ENCODE results near the gene PAQR6.

Gene PAQR6

GRCh38 chr1:156253634-156254033 lies 5.8 kb upstream of the PAQR6 start:
- Histone ChIP-seq H3K4me3 (ENCODE audit: control insufficient read depth in 1 of 7, extremely low read depth in 1 of 7, insufficient read depth in 4 of 7, low read depth in 2 of 7, low read length in 6 of 7) (no peak overlapping the region), H3K36me3 (ENCODE audit: control insufficient read depth in 4 of 4, insufficient read depth in 4 of 4, low read length in 3 of 4) (peaks cover 7 to 84% (median 50%) of the 10 kb centered on the region in 4 experiments), H3K27me3 (replicated peaks in 2 of 5; ENCODE audit: control insufficient read depth in 4 of 5, insufficient read depth in 5 of 5, low read length in 4 of 5) (no peaks in the 10 kb centered on the region), H3K27ac (ENCODE audit: insufficient read depth in 1 of 2, low read depth in 1 of 2, low read length in 2 of 2, poor library complexity in 1 of 2, severe bottlenecking in 2 of 2) (no peak overlapping the region), H3K9me3 (ENCODE audit: control extremely low read depth in 1 of 5, control insufficient read depth in 4 of 5, insufficient read depth in 2 of 5, low read depth in 1 of 5, low read length in 4 of 5) (no peaks in the 10 kb centered on the region), H3K4me1 (ENCODE audit: control extremely low read depth in 1 of 4, control insufficient read depth in 4 of 4, insufficient read depth in 4 of 4, low read length in 3 of 4) (peaks cover 10 to 73% (median 72%) of the 10 kb centered on the region in 4 experiments)
- 88% methylated on average over 3 of the region's 3 CpGs for WGBS (ENCODE audit: insufficient coverage)
- CTCF ChIA-PET, result interaction anchor here (0.5 to 2.0 kb wide), 5 partner anchors 17 to 103 kb away, joined by 3 to 5 read pairs (median 4); partner anchors contain the start of gene SLC25A44
- POLR2A ChIA-PET, result interaction anchor here (0.6 kb wide), 1 partner anchor 13 kb away, joined by 4 read pairs; no protein-coding TSS in a partner anchor
- DNase-seq, result no peak

GRCh38 chr1:156251527-156251926 lies 3.7 kb upstream of the PAQR6 start:
- DNase-seq, result peak; percentile 52 to 81 (median 74)
- Histone ChIP-seq H3K4me3 (ENCODE audit: control insufficient read depth in 1 of 7, extremely low read depth in 1 of 7, insufficient read depth in 4 of 7, low read depth in 2 of 7, low read length in 6 of 7) (peak overlapping the region in 4 of 7 experiments; percentile 11 to 36 (median 20)), H3K27ac (ENCODE audit: insufficient read depth in 1 of 2, low read depth in 1 of 2, low read length in 2 of 2, poor library complexity in 1 of 2, severe bottlenecking in 2 of 2) (peak overlapping the region in 1 of 2 experiments; percentile 44), H3K27me3 (replicated peaks in 2 of 5; ENCODE audit: control insufficient read depth in 4 of 5, insufficient read depth in 5 of 5, low read length in 4 of 5) (no peaks in the 10 kb centered on the region), H3K4me1 (ENCODE audit: control extremely low read depth in 1 of 4, control insufficient read depth in 4 of 4, insufficient read depth in 4 of 4, low read length in 3 of 4) (peaks cover 0 to 58% (median 54%) of the 10 kb centered on the region in 4 experiments), H3K36me3 (ENCODE audit: control insufficient read depth in 4 of 4, insufficient read depth in 4 of 4, low read length in 3 of 4) (peaks cover 7 to 76% (median 48%) of the 10 kb centered on the region in 4 experiments), H3K9me3 (ENCODE audit: control extremely low read depth in 1 of 5, control insufficient read depth in 4 of 5, insufficient read depth in 2 of 5, low read depth in 1 of 5, low read length in 4 of 5) (no peaks in the 10 kb centered on the region)
- ChIA-PET POLR2A (interaction anchor here (0.6 to 1.4 kb wide), 4 partner anchors 9 to 1254 kb away, joined by 3 to 4 read pairs (median 4); partner anchors contain the start of gene BGLAP), CTCF (interaction anchor here (0.9 to 2.8 kb wide), 11 partner anchors 8 to 108 kb away, joined by 3 to 13 read pairs (median 5); no protein-coding TSS in a partner anchor)
- WGBS (ENCODE audit: insufficient coverage), result 5% methylated on average over 3 of the region's 3 CpGs

- peaks cover 7 to 65% (median 43%) of the 10 kb centered on the region in 4 experiments for H3K36me3 ChIP-seq (ENCODE audit: control insufficient read depth in 4 of 4, insufficient read depth in 4 of 4, low read length in 3 of 4)
- H3K27ac ChIP-seq (ENCODE audit: insufficient read depth in 1 of 2, low read depth in 1 of 2, low read length in 2 of 2, poor library complexity in 1 of 2, severe bottlenecking in 2 of 2), result no peak overlapping the region
- H3K4me3 ChIP-seq (ENCODE audit: control insufficient read depth in 1 of 7, extremely low read depth in 1 of 7, insufficient read depth in 4 of 7, low read depth in 2 of 7, low read length in 6 of 7), result no peak overlapping the region
- H3K9me3 ChIP-seq (ENCODE audit: control extremely low read depth in 1 of 5, control insufficient read depth in 4 of 5, insufficient read depth in 2 of 5, low read depth in 1 of 5, low read length in 4 of 5), result no peaks in the 10 kb centered on the region
- H3K27me3 ChIP-seq (replicated peaks in 2 of 5; ENCODE audit: control insufficient read depth in 4 of 5, insufficient read depth in 5 of 5, low read length in 4 of 5), result peaks cover 0 to 2% (median 0%) of the 10 kb centered on the region in 5 experiments
- no peak for DNase-seq
- ChIA-PET POLR2A (no interaction called here), CTCF (interaction anchor here (1.1 to 2.8 kb wide), 3 partner anchors 8 to 12 kb away, joined by 4 to 13 read pairs (median 9); no protein-coding TSS in a partner anchor)
- WGBS (ENCODE audit: insufficient coverage), result 91% methylated on average over 1 of the region's 5 CpGs
- H3K4me1 ChIP-seq (ENCODE audit: control extremely low read depth in 1 of 4, control insufficient read depth in 4 of 4, insufficient read depth in 4 of 4, low read length in 3 of 4), result peaks cover 0 to 67% (median 63%) of the 10 kb centered on the region in 4 experiments
Measured at GRCh38 chr1:156249593-156249992, 1.7 kb upstream of the PAQR6 start.

GRCh38 chr1:156248323-156248683 lies 447 bp upstream of the PAQR6 start:
- CTCF ChIA-PET, result interaction anchor here (0.9 to 1.4 kb wide), 2 partner anchors 12 to 24 kb away, joined by 3 read pairs; no protein-coding TSS in a partner anchor
- no peak overlapping the region for H3K27ac ChIP-seq (ENCODE audit: insufficient read depth in 1 of 2, low read depth in 1 of 2, low read length in 2 of 2, poor library complexity in 1 of 2, severe bottlenecking in 2 of 2)
- POLR2A ChIA-PET, result interaction anchor here (0.6 kb wide), 2 partner anchors 34 to 36 kb away, joined by 3 read pairs; partner anchors contain the start of genes PMF1 and SMG5
- WGBS (ENCODE audit: insufficient coverage), result 100% methylated on average over 2 of the region's 4 CpGs
- DNase-seq, result no peak
- H3K4me3 ChIP-seq (ENCODE audit: control insufficient read depth in 1 of 7, extremely low read depth in 1 of 7, insufficient read depth in 4 of 7, low read depth in 2 of 7, low read length in 6 of 7), result no peak overlapping the region
- H3K36me3 ChIP-seq (ENCODE audit: control insufficient read depth in 4 of 4, insufficient read depth in 4 of 4, low read length in 3 of 4), result peaks cover 7 to 55% (median 38%) of the 10 kb centered on the region in 4 experiments
- H3K4me1 ChIP-seq (ENCODE audit: control extremely low read depth in 1 of 4, control insufficient read depth in 4 of 4, insufficient read depth in 4 of 4, low read length in 3 of 4), result peaks cover 0 to 71% (median 60%) of the 10 kb centered on the region in 4 experiments
- no peaks in the 10 kb centered on the region for H3K9me3 ChIP-seq (ENCODE audit: control extremely low read depth in 1 of 5, control insufficient read depth in 4 of 5, insufficient read depth in 2 of 5, low read depth in 1 of 5, low read length in 4 of 5)
- H3K27me3 ChIP-seq (replicated peaks in 2 of 5; ENCODE audit: control insufficient read depth in 4 of 5, insufficient read depth in 5 of 5, low read length in 4 of 5), result peaks cover 0 to 2% (median 0%) of the 10 kb centered on the region in 5 experiments

GRCh38 chr1:156246781-156247459 lies 936 bp downstream of the PAQR6 start:
- no peak for DNase-seq
- H3K4me3 ChIP-seq (ENCODE audit: control insufficient read depth in 1 of 7, extremely low read depth in 1 of 7, insufficient read depth in 4 of 7, low read depth in 2 of 7, low read length in 6 of 7), result no peak overlapping the region
- peaks cover 2 to 50% (median 30%) of the 10 kb centered on the region in 4 experiments for H3K36me3 ChIP-seq (ENCODE audit: control insufficient read depth in 4 of 4, insufficient read depth in 4 of 4, low read length in 3 of 4)
- WGBS (ENCODE audit: insufficient coverage), result 92% methylated on average over 15 of the region's 16 CpGs
- no peaks in the 10 kb centered on the region for H3K9me3 ChIP-seq (ENCODE audit: control extremely low read depth in 1 of 5, control insufficient read depth in 4 of 5, insufficient read depth in 2 of 5, low read depth in 1 of 5, low read length in 4 of 5)
- CTCF ChIA-PET, result interaction anchor here (0.6 to 2.1 kb wide), 4 partner anchors 8 to 178 kb away, joined by 3 to 8 read pairs (median 3); no protein-coding TSS in a partner anchor
- H3K27ac ChIP-seq (ENCODE audit: insufficient read depth in 1 of 2, low read depth in 1 of 2, low read length in 2 of 2, poor library complexity in 1 of 2, severe bottlenecking in 2 of 2), result no peak overlapping the region
- peaks cover 0 to 59% (median 52%) of the 10 kb centered on the region in 4 experiments for H3K4me1 ChIP-seq (ENCODE audit: control extremely low read depth in 1 of 4, control insufficient read depth in 4 of 4, insufficient read depth in 4 of 4, low read length in 3 of 4)
- peaks cover 0 to 2% (median 0%) of the 10 kb centered on the region in 5 experiments for H3K27me3 ChIP-seq (replicated peaks in 2 of 5; ENCODE audit: control insufficient read depth in 4 of 5, insufficient read depth in 5 of 5, low read length in 4 of 5)
- POLR2A ChIA-PET, result no interaction called here

- H3K27ac ChIP-seq (ENCODE audit: insufficient read depth in 1 of 2, low read depth in 1 of 2, low read length in 2 of 2, poor library complexity in 1 of 2, severe bottlenecking in 2 of 2), result no peak overlapping the region
- peaks cover 0 to 59% (median 52%) of the 10 kb centered on the region in 4 experiments for H3K4me1 ChIP-seq (ENCODE audit: control extremely low read depth in 1 of 4, control insufficient read depth in 4 of 4, insufficient read depth in 4 of 4, low read length in 3 of 4)
- peak overlapping the region in 3 of 7 experiments; percentile 38 to 55 (median 54) for H3K4me3 ChIP-seq (ENCODE audit: control insufficient read depth in 1 of 7, extremely low read depth in 1 of 7, insufficient read depth in 4 of 7, low read depth in 2 of 7, low read length in 6 of 7)
- H3K36me3 ChIP-seq (ENCODE audit: control insufficient read depth in 4 of 4, insufficient read depth in 4 of 4, low read length in 3 of 4), result peaks cover 2 to 44% (median 28%) of the 10 kb centered on the region in 4 experiments
- POLR2A ChIA-PET, result no interaction called here
- CTCF ChIA-PET, result interaction anchor here (0.6 to 2.1 kb wide), 5 partner anchors 8 to 264 kb away, joined by 3 to 8 read pairs (median 3); no protein-coding TSS in a partner anchor
- no peaks in the 10 kb centered on the region for H3K9me3 ChIP-seq (ENCODE audit: control extremely low read depth in 1 of 5, control insufficient read depth in 4 of 5, insufficient read depth in 2 of 5, low read depth in 1 of 5, low read length in 4 of 5)
- peak in 2 of 3 donors; percentile 34 to 37 for DNase-seq
- H3K27me3 ChIP-seq (replicated peaks in 2 of 5; ENCODE audit: control insufficient read depth in 4 of 5, insufficient read depth in 5 of 5, low read length in 4 of 5), result peaks cover 0 to 2% (median 0%) of the 10 kb centered on the region in 5 experiments
- 68% methylated on average over 7 of the region's 10 CpGs for WGBS (ENCODE audit: insufficient coverage)
Measured at GRCh38 chr1:156246241-156246780, 1.5 kb downstream of the PAQR6 start.
